ENCODE results near the gene CDH23. TPM values are rescaled to one million over a fixed set of nuclear protein-coding genes. Genes with fewer than 3 reads are reported as not detected.

The CDH23 gene
- total and polyA plus RNA-seq, 2 of the 8 experiments (the other 6 are each of a cell fraction or from before 2014, with no cell fraction given) = 1.9 to 4.9 TPM

GRCh38 chr10:71567006-71567405 is 170.3 kb downstream of the CDH23 start (continued):
- no peak for TF ChIP-seq E2F6 (IDR thresholded peaks at IDR 0.05)
- no peak for TF ChIP-seq TEAD4 (IDR thresholded peaks at IDR 0.05; ENCODE audit: low read depth, low read length)
- no peak for TF ChIP-seq TAF7 (optimal IDR thresholded peaks at IDR 0.05; ENCODE audit: borderline replicate concordance, low read depth, low read length)
- no peak for TF ChIP-seq YY1 (IDR thresholded peaks at IDR 0.05; ENCODE audit: low read depth, low read length)
- no peak for TF ChIP-seq SIN3A (conservative IDR thresholded peaks at IDR 0.05 in 1 of 2, IDR thresholded peaks at IDR 0.05 in 1 of 2; ENCODE audit: low read depth in 1 of 2, low read length in 2 of 2)
- no peak for TF ChIP-seq CHD7 (IDR thresholded peaks at IDR 0.05; ENCODE audit: insufficient replicate concordance, low read length)
- no peak for TF ChIP-seq MAX (IDR thresholded peaks at IDR 0.05)
- TF ChIP-seq SIX5 (IDR thresholded peaks at IDR 0.05; ENCODE audit: low read depth, low read length) = no peak
